Gastrocnemius medialis (tissue), 4 donors: ENCODE data around the gene FXN. TPM values are rescaled to one million over a fixed set of nuclear protein-coding genes. Genes with fewer than 3 reads are reported as not detected.

Experiments used
- ATAC-seq, 2 donors: fragments of 150-250 bp; one replicate each; pipeline ENCODE4 v1.9.1; 2016
- DNase-seq, 2 donors: peaks; one replicate each; pipeline ENCODE4 v3.0.0-alpha.2; 2019
- H3K27ac ChIP-seq, 4 donors: fragments of 200-600 bp; sonication (generic); 1 replicate in 1 of 4; 2 replicates in 3 of 4; pipeline ENCODE4 v1.5.1; 2016 to 2018; ENCODE audit warnings: mild to moderate bottlenecking in 2 of 4, moderate library complexity in 1 of 4
- H3K27me3 ChIP-seq, 3 donors: fragments of 200-600 bp; sonication (generic) in 2 of 3; 1 replicate in 1 of 3; 2 replicates in 2 of 3; pipeline versions ENCODE4 v1.5.1 to v1.6.0; 2016 to 2019; ENCODE audit warnings: mild to moderate bottlenecking in 1 of 3, moderate library complexity in 1 of 3
- H3K36me3 ChIP-seq, 2 donors: fragments of 200-600 bp; sonication (generic) in 1 of 2; one replicate each; pipeline ENCODE4 v1.5.1; 2017 to 2018
- H3K4me1 ChIP-seq, 2 donors: fragments of 200-600 bp; sonication (generic) in 1 of 2; one replicate each; pipeline ENCODE4 v1.5.1; 2016 to 2017; ENCODE audit warnings: mild to moderate bottlenecking in 2 of 2
- H3K4me3 ChIP-seq, 4 donors: fragments of 200-600 bp; sonication (generic) in 3 of 4; 1 replicate in 1 of 4; 2 replicates in 3 of 4; pipeline ENCODE4 v1.5.1; 2016 to 2019; ENCODE audit warnings: mild to moderate bottlenecking in 2 of 4
- H3K9me3 ChIP-seq, 3 donors: fragments of 200-600 bp; sonication (generic) in 2 of 3; 1 replicate in 1 of 3; 2 replicates in 2 of 3; pipeline ENCODE4 v1.5.1; 2016 to 2019
- POLR2A ChIP-seq, 2 donors: fragments of 450-650 bp; IDR thresholded peaks; one replicate each; pipeline ENCODE4 v1.6.1; 2017; ENCODE audit warnings: antibody characterized with exemption in 2 of 2, mild to moderate bottlenecking in 2 of 2, moderate library complexity in 2 of 2
- in situ Hi-C, 4 donors: fragments of 200-750 bp; cut with MboI; loops; one replicate each; pipeline versions ENCODE4 v1.15.0 to v1.8.0; 2017; ENCODE audit warnings: low sequenced_read_pairs in 4 of 4
- intact Hi-C: fragments of 100-400 bp; cut with DNase I; formaldehyde crosslinking; loops from one replicate; pipeline ENCODE4 v1.15.1; 2023; ENCODE audit warnings: low total_unique reads
- total RNA-seq, 4 donors: library from RNA; depleted of rRNA; stranded (reverse); fragments of >200 nt; gene quantifications; one replicate each; pipeline versions ENCODE4 v1.1.0 to v1.2.3, GENCODE V29; 2016
- TF ChIP-seq, protein P1 (sequence below), 5 experiments: fragments of 450-650 bp in 3 of 5; fragments of 200-600 bp in 2 of 5; sonication (generic) in 2 of 5; IDR thresholded peaks in 4 of 5; conservative IDR thresholded peaks in 1 of 5; 1 replicate in 4 of 5; 2 replicates in 1 of 5; pipeline ENCODE4 v1.5.1; 2016 to 2019; ENCODE audit warnings: antibody characterized with exemption in 5 of 5, mild to moderate bottlenecking in 3 of 5, moderate library complexity in 3 of 5

The FXN gene
- total RNA-seq, 4 donors from 2014 or later = 5.5 to 23.4 (median 14.0) TPM

DNA sequence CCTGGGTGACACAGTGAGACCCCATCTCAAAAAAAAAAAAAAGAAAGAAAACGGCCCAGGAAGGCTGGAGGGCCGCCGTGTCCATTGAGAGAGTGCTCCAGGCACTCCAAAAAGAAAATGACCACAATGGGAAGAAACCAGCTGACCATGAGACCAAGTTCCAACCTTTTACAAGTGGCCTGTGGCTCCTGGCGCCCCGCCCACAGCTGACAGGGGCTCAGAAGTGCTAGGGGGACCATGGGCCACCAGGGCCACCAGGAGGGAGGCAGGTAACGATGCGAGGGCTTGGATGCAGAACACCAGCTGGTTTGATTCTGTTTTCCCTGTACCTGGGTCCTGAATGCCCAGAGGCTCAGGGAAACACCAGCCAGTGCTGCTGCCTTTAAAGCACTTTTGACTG, 34.6 kb downstream of the FXN start:
- no peak for TF ChIP-seq POLR2A (IDR thresholded peaks at IDR 0.05)
- TF ChIP-seq, protein P1, sequence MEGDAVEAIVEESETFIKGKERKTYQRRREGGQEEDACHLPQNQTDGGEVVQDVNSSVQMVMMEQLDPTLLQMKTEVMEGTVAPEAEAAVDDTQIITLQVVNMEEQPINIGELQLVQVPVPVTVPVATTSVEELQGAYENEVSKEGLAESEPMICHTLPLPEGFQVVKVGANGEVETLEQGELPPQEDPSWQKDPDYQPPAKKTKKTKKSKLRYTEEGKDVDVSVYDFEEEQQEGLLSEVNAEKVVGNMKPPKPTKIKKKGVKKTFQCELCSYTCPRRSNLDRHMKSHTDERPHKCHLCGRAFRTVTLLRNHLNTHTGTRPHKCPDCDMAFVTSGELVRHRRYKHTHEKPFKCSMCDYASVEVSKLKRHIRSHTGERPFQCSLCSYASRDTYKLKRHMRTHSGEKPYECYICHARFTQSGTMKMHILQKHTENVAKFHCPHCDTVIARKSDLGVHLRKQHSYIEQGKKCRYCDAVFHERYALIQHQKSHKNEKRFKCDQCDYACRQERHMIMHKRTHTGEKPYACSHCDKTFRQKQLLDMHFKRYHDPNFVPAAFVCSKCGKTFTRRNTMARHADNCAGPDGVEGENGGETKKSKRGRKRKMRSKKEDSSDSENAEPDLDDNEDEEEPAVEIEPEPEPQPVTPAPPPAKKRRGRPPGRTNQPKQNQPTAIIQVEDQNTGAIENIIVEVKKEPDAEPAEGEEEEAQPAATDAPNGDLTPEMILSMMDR (IDR thresholded peaks at IDR 0.05 in 4 of 5, conservative IDR thresholded peaks at IDR 0.05 in 1 of 5) = no peak
- H3K27me3 ChIP-seq = no peaks in the 10 kb centered on the region
- H3K36me3 ChIP-seq = peaks cover 3 to 8% of the 10 kb centered on the region in 2 donors
- no peaks in the 10 kb centered on the region for H3K9me3 ChIP-seq
- in situ Hi-C loops (no loop called here), intact Hi-C loops (no loop called here)
- ATAC-seq (no peak), DNase-seq (no peak)
- no peak overlapping the region for H3K4me3 ChIP-seq
- H3K27ac ChIP-seq = no peak overlapping the region
- H3K4me1 ChIP-seq = peaks cover 0 to 4% of the 10 kb centered on the region in 2 donors

DNA sequence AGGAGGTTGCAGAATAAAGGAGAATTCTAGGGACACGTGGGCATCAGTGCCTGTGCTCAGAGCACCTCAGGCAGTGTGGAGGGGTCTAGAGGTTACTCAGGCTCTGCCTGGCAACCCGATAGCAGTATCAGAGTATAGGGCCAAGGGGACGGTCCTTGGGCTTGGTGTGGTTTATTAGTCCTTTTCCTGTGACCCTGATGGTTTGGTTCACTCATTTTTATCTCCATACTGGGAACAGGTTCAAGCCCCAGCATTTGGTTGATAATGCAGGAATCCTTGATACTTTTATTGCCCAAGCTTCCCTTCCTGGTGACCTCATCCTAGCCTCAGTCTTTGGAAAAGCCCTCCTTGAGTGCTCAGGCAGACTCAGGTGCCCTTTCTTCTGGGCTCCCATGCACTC, 35.5 kb downstream of the FXN start:
- in situ Hi-C loops = no loop called here
- intact Hi-C loops = no loop called here
- DNase-seq (no peak), ATAC-seq (no peak)
- TF ChIP-seq POLR2A (IDR thresholded peaks at IDR 0.05) = no peak
- TF ChIP-seq, protein P1 (IDR thresholded peaks at IDR 0.05 in 4 of 5, conservative IDR thresholded peaks at IDR 0.05 in 1 of 5) = no peak
- H3K4me1 ChIP-seq = peaks cover 0 to 4% of the 10 kb centered on the region in 2 donors
- H3K4me3 ChIP-seq = no peak overlapping the region
- no peaks in the 10 kb centered on the region for H3K27me3 ChIP-seq
- no peaks in the 10 kb centered on the region for H3K9me3 ChIP-seq
- H3K27ac ChIP-seq = no peak overlapping the region
- H3K36me3 ChIP-seq = peaks cover 0 to 6% of the 10 kb centered on the region in 2 donors

DNA sequence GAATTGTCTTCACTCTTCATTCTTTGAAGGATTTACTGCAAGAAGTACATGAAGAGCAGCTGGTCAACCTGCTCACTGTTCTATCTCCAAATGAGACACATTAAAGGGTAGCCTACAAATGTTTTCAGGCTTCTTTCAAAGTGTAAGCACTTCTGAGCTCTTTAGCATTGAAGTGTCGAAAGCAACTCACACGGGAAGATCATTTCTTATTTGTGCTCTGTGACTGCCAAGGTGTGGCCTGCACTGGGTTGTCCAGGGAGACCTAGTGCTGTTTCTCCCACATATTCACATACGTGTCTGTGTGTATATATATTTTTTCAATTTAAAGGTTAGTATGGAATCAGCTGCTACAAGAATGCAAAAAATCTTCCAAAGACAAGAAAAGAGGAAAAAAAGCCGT, 37.6 kb downstream of the FXN start:
- Histone ChIP-seq H3K27me3 (no peaks in the 10 kb centered on the region), H3K9me3 (no peaks in the 10 kb centered on the region), H3K27ac (no peak overlapping the region), H3K36me3 (no peaks in the 10 kb centered on the region), H3K4me3 (no peak overlapping the region), H3K4me1 (peaks cover 0 to 4% of the 10 kb centered on the region in 2 donors)
- intact Hi-C loops (no loop called here), in situ Hi-C loops (no loop called here)
- ATAC-seq (no peak), DNase-seq (no peak)
- no peak for TF ChIP-seq POLR2A (IDR thresholded peaks at IDR 0.05)
- TF ChIP-seq, protein P1 (IDR thresholded peaks at IDR 0.05 in 4 of 5, conservative IDR thresholded peaks at IDR 0.05 in 1 of 5) = no peak

DNA sequence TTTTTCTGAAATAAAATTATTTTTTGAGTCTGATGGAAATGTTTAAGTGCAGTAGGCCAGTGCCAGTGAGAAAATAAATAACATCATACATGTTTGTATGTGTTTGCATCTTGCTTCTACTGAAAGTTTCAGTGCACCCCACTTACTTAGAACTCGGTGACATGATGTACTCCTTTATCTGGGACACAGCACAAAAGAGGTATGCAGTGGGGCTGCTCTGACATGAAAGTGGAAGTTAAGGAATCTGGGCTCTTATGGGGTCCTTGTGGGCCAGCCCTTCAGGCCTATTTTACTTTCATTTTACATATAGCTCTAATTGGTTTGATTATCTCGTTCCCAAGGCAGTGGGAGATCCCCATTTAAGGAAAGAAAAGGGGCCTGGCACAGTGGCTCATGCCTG, 39.2 kb downstream of the FXN start:
- in situ Hi-C loops (no loop called here), intact Hi-C loops (no loop called here)
- Histone ChIP-seq H3K4me1 (no peaks in the 10 kb centered on the region), H3K27me3 (no peaks in the 10 kb centered on the region), H3K36me3 (no peaks in the 10 kb centered on the region), H3K27ac (no peak overlapping the region), H3K4me3 (no peak overlapping the region), H3K9me3 (no peaks in the 10 kb centered on the region)
- ATAC-seq (no peak), DNase-seq (no peak)
- no peak for TF ChIP-seq POLR2A (IDR thresholded peaks at IDR 0.05)
- TF ChIP-seq, protein P1 (IDR thresholded peaks at IDR 0.05 in 4 of 5, conservative IDR thresholded peaks at IDR 0.05 in 1 of 5) = no peak

DNA sequence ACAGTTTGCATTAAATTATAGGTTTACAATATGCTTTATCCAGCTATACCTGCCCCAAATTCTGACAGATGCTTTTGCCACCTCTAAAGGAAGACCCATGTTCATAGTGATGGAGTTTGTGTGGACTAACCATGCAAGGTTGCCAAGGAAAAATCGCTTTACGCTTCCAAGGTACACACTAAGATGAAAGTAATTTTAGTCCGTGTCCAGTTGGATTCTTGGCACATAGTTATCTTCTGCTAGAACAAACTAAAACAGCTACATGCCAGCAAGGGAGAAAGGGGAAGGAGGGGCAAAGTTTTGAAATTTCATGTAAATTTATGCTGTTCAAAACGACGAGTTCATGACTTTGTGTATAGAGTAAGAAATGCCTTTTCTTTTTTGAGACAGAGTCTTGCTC, 41.0 kb downstream of the FXN start:
- in situ Hi-C loops = no loop called here
- no peak overlapping the region for H3K27ac ChIP-seq
- no peak for ATAC-seq

More for the DNA sequence above, 41.0 kb downstream of the FXN start:
- H3K4me1 ChIP-seq = no peaks in the 10 kb centered on the region
- H3K27me3 ChIP-seq = no peaks in the 10 kb centered on the region
- no peak for DNase-seq
- no peak overlapping the region for H3K4me3 ChIP-seq
- no peaks in the 10 kb centered on the region for H3K9me3 ChIP-seq
- intact Hi-C loops = no loop called here
- no peak for TF ChIP-seq POLR2A (IDR thresholded peaks at IDR 0.05)
- TF ChIP-seq, protein P1 (IDR thresholded peaks at IDR 0.05 in 4 of 5, conservative IDR thresholded peaks at IDR 0.05 in 1 of 5) = no peak
- no peaks in the 10 kb centered on the region for H3K36me3 ChIP-seq
